Fibroblast of lung (primary cell): ENCODE measurements around the gene LPP.

Experiments used
- CTCF ChIP-seq, 2 donors: IDR thresholded peaks in 1 of 2; conservative IDR thresholded peaks in 1 of 2; 1 replicate in 1 of 2; 2 replicates in 1 of 2; pipeline ENCODE4 v1.5.1; 2011 to 2012; ENCODE audit warnings: low read length in 2 of 2, control low read depth in 1 of 2, inconsistent platforms in 1 of 2, low read depth in 1 of 2, mild to moderate bottlenecking in 1 of 2
- EZH2 ChIP-seq: IDR thresholded peaks from 2 replicates; pipeline ENCODE4 v1.5.1; 2012; ENCODE audit warnings: low read length, control low read depth, mild to moderate bottlenecking; ENCODE audit errors: missing control alignments

GRCh38 chr3:188486952-188487351, 333.0 kb downstream of the LPP start:
- TF ChIP-seq CTCF (conservative IDR thresholded peaks at IDR 0.05 in 1 of 2, IDR thresholded peaks at IDR 0.05 in 1 of 2; ENCODE audit: low read depth in 1 of 2, low read length in 2 of 2) (no peak), EZH2 (no peak)
